Right atrium auricular region (tissue), 2 donors: ENCODE results near the gene TBXA2R. TPM values are rescaled to one million over a fixed set of nuclear protein-coding genes. Genes with fewer than 3 reads are reported as not detected.

Source experiments
- DNase-seq: peaks from one replicate; pipeline ENCODE4 v3.0.0-alpha.2; 2019; ENCODE audit warnings: low spot score
- H3K27ac ChIP-seq, 2 donors: fragments of 200-600 bp; sonication (generic); 1 replicate in 1 of 2; 2 replicates in 1 of 2; pipeline ENCODE4 v1.5.1; 2016 to 2019
- H3K27me3 ChIP-seq, 2 donors: fragments of 200-600 bp; sonication (generic); one replicate each; pipeline versions ENCODE4 v1.5.1 to v1.6.0; 2017 to 2019
- H3K36me3 ChIP-seq: fragments of 200-600 bp; sonication (generic); one replicate; pipeline ENCODE4 v1.5.1; 2016
- H3K4me1 ChIP-seq, 2 donors: fragments of 200-600 bp; sonication (generic); one replicate each; pipeline versions ENCODE4 v1.5.1 to v1.6.0; 2017 to 2019
- H3K4me3 ChIP-seq, 2 donors: fragments of 200-600 bp; sonication (generic); 1 replicate in 1 of 2; 2 replicates in 1 of 2; pipeline ENCODE4 v1.5.1; 2017 to 2019; ENCODE audit warnings: mild to moderate bottlenecking in 1 of 2, moderate library complexity in 1 of 2
- H3K9me3 ChIP-seq, 2 donors: fragments of 200-600 bp; sonication (generic); one replicate each; pipeline ENCODE4 v1.5.1; 2019
- total RNA-seq, 2 donors: library from RNA; depleted of rRNA; stranded (reverse); fragments of >200 nt; gene quantifications; one replicate each; pipeline ENCODE4 v1.1.0, GENCODE V29; 2016
- TF ChIP-seq, protein P1 (sequence below), 2 donors: fragments of 200-600 bp; sonication (generic); IDR thresholded peaks; one replicate each; pipeline ENCODE4 v1.5.1; 2019; ENCODE audit warnings: antibody characterized with exemption in 2 of 2

TBXA2R gene
- total RNA-seq, 2 donors from 2014 or later: 0.67 to 1.1 TPM

DNA sequence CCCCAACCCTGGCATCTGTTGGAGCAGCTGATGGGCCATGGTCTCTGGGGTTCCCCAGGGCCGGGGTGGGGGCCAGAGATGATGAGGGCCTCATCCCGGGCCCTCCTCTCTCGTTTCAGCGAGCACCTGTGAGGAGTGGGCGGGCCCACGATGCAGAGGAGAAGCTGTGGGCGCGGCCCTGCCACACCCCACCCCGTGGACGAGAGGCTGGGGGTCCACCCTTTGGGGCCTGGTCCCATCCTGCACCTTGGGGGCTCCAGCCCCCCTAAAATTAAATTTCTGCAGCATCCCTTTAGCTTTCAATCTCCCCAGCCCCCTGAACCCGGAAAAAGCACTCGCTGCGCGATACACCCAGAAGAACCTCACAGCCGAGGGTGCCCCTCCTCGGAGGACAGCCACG, 28.3 kb downstream of the TBXA2R start:
- Histone ChIP-seq H3K9me3 (no peaks in the 10 kb centered on the region), H3K4me1 (peaks cover 0 to 19% of the 10 kb centered on the region in 2 donors), H3K36me3 (peaks cover 5% of the 10 kb centered on the region), H3K27ac (no peak overlapping the region), H3K27me3 (no peaks in the 10 kb centered on the region), H3K4me3 (no peak overlapping the region)
- TF ChIP-seq, protein P1, sequence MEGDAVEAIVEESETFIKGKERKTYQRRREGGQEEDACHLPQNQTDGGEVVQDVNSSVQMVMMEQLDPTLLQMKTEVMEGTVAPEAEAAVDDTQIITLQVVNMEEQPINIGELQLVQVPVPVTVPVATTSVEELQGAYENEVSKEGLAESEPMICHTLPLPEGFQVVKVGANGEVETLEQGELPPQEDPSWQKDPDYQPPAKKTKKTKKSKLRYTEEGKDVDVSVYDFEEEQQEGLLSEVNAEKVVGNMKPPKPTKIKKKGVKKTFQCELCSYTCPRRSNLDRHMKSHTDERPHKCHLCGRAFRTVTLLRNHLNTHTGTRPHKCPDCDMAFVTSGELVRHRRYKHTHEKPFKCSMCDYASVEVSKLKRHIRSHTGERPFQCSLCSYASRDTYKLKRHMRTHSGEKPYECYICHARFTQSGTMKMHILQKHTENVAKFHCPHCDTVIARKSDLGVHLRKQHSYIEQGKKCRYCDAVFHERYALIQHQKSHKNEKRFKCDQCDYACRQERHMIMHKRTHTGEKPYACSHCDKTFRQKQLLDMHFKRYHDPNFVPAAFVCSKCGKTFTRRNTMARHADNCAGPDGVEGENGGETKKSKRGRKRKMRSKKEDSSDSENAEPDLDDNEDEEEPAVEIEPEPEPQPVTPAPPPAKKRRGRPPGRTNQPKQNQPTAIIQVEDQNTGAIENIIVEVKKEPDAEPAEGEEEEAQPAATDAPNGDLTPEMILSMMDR (IDR thresholded peaks at IDR 0.05): no peak
- no peak for DNase-seq

DNA sequence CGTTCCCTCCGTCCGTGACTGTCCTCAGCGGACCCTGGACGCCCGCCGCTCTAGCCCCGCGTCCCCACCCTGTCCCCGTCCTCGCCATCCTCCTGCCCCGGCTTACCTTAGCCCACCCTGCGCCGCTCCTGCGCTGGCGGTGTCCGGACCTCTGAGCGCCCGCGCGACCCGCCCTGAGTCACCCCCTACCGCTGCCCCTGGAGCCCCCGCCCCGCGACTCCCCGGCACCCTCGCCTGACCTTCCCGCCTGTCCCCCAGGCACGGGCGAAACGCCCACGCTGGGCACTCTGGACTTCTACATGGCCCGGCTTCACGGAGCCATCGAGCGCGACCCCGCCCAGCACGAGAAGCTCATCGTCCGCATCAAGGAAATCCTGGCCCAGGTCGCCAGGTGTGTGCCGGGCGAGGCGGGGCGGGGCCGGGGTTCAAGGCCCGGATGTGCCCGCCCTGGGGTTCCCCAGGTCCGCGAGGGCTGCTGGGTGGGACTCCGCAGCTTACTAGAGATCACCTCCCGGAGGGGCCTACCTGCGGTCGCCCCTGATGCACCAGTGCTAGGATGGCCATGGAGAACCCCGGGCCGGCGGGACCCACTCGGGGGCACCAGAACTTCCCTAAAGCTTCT, 28.8 kb downstream of the TBXA2R start:
- Histone ChIP-seq H3K27me3 (no peaks in the 10 kb centered on the region), H3K36me3 (peaks cover 5% of the 10 kb centered on the region), H3K4me3 (no peak overlapping the region), H3K27ac (no peak overlapping the region), H3K9me3 (no peaks in the 10 kb centered on the region), H3K4me1 (peaks cover 0 to 22% of the 10 kb centered on the region in 2 donors)
- DNase-seq: no peak
- TF ChIP-seq, protein P1 (IDR thresholded peaks at IDR 0.05): no peak

DNA sequence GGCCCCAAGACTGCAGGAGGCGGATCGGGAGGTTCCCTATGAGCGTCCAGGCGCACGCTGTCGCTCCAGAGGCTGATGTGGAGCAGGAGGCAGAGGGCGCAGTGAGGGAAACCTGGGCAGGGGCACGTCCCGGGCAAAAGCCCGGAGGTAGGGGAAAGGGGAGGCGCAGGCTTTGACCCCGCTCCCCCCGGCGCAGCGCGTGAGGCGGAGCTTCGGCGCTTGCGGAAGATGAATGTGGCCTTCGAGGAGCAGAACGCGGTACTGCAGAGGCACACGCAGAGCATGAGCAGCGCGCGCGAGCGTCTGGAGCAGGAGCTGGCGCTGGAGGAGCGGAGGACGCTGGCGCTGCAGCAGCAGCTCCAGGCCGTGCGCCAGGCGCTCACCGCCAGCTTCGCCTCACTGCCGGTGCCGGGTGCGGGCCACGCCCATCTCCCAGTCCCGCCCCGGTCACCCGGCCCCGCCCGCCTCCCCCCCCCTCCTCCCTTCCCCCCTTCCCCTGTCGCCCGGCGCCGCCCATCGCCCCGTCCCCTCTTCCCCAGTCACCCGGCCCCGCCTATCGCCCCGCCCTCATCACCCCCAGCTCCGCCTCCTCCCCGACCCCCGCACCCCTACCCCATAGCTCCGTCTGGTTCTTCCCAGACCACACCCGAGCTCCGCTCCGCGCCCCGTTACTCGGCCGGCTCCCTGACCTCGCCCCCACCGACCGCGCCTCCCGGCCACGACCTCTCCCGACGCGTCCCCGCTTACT, 29.8 kb downstream of the TBXA2R start:
- Histone ChIP-seq H3K4me1 (peaks cover 0 to 26% of the 10 kb centered on the region in 2 donors), H3K27me3 (no peaks in the 10 kb centered on the region), H3K27ac (peak overlapping the region in 1 of 2 donors; percentile 48), H3K9me3 (no peaks in the 10 kb centered on the region), H3K36me3 (peaks cover 5% of the 10 kb centered on the region), H3K4me3 (peak overlapping the region; percentile 14 to 31)
- DNase-seq: no peak
- TF ChIP-seq, protein P1 (IDR thresholded peaks at IDR 0.05): no peak

DNA sequence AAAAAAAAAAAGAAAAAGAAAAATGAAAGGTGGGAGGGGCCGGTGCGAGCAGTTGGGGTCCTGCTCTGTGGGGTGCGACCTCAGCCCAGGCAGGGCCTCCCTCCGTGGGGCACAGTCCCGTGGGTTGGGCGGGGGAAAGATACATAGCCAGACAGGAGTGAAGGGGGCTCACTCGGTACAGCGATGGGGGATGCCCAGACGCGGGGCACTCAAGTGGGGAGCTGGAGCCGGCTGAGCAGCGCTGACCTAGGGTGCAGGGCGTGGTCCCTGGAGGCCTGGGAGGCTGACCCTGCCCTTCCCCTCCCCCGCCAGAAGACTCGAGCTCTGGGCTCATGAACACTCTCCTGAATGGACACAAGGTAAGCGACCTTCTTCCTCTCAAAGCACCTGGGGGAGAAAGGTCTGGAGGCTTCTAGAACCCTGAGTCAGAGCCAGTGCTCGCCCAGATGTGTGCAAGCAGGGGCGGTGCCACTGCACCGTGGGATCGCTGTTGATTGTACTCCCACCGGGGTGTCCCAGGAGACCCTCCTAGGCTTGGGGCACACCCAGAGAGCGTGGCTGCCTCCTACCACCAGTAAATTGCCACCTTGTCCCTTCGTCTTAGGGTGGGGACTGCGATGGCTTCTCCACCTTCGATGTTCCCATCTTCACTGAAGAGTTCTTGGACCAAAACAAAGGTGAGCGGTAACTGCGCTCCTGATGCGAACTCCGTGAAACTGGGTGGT, 30.6 kb downstream of the TBXA2R start:
- DNase-seq: no peak
- Histone ChIP-seq H3K27ac (no peak overlapping the region), H3K4me3 (peak overlapping the region; percentile 14 to 31), H3K4me1 (peaks cover 0 to 28% of the 10 kb centered on the region in 2 donors), H3K36me3 (peaks cover 5% of the 10 kb centered on the region), H3K27me3 (no peaks in the 10 kb centered on the region), H3K9me3 (no peaks in the 10 kb centered on the region)
- TF ChIP-seq, protein P1 (IDR thresholded peaks at IDR 0.05): no peak

DNA sequence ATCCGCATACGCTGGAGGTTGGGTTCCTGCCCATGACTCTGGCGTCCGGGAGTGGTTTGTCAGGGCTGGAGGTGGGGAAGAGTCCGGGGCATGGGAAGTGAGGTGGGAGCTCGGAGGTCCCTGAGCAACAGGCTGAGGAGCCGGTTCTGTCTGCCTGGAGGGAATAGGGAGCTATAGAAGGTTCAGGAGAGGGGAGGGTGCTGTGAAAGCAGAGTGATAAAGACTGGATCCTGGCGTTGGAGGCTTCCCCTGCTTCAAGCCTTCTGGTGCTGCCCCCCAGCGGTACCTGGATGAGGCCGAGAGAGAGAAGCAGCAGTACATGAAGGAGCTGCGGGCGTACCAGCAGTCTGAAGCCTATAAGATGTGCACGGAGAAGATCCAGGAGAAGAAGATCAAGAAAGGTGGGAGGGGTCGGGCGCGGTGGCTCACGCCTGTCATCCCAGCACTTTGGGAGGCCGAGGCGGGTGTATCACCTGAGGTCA, 31.4 kb downstream of the TBXA2R start:
- H3K4me1 ChIP-seq: peaks cover 0 to 28% of the 10 kb centered on the region in 2 donors
- no peaks in the 10 kb centered on the region for H3K27me3 ChIP-seq
- H3K27ac ChIP-seq: no peak overlapping the region
- DNase-seq: no peak
- no peak overlapping the region for H3K4me3 ChIP-seq
- TF ChIP-seq, protein P1 (IDR thresholded peaks at IDR 0.05): no peak
- no peaks in the 10 kb centered on the region for H3K9me3 ChIP-seq
- peaks cover 5% of the 10 kb centered on the region for H3K36me3 ChIP-seq
